SK-N-SH treated with all-trans-retinoic acid at 6 μM for 48 hours (cell line): ENCODE results near the gene TRIM37.

Experiments
- BACH2 ChIP-seq: fragments of 250-450 bp; sonication (Bioruptor Pico); IDR thresholded peaks from 2 replicates; pipeline ENCODE4 v1.9.0; 2021; ENCODE audit warnings: mild to moderate bottlenecking, borderline replicate concordance
- GLIS3 ChIP-seq: fragments of 250-450 bp; sonication (Bioruptor Pico); IDR thresholded peaks from 2 replicates; pipeline ENCODE4 v1.5.0; 2020; ENCODE audit warnings: mild to moderate bottlenecking, moderate library complexity
- OSR1 ChIP-seq: fragments of 250-450 bp; sonication (Bioruptor Pico); IDR thresholded peaks from 2 replicates; pipeline ENCODE4 v1.8.0; 2022; ENCODE audit warnings: moderate library complexity, mild to moderate bottlenecking, inconsistent platforms
- PPARA ChIP-seq: fragments of 250-450 bp; sonication (Bioruptor Pico); IDR thresholded peaks from 2 replicates; pipeline ENCODE4 v1.5.0; 2020; ENCODE audit warnings: mild to moderate bottlenecking, borderline replicate concordance
- RARB ChIP-seq: fragments of 250-450 bp; sonication (Bioruptor Pico); IDR thresholded peaks from 2 replicates; pipeline ENCODE4 v1.8.0; 2021; ENCODE audit warnings: mild to moderate bottlenecking, moderate library complexity
- SNAI2 ChIP-seq: fragments of 250-450 bp; sonication (Bioruptor Pico); IDR thresholded peaks from 2 replicates; pipeline ENCODE4 v1.5.0; 2020; ENCODE audit warnings: mild to moderate bottlenecking, moderate library complexity
- ZFP3 ChIP-seq: fragments of 250-450 bp; sonication (Bioruptor Pico); IDR thresholded peaks from 2 replicates; pipeline ENCODE4 v1.5.0; 2020; ENCODE audit warnings: mild to moderate bottlenecking, moderate library complexity
- ZFP30 ChIP-seq: fragments of 450-650 bp; formaldehyde crosslinking; IDR thresholded peaks from 2 replicates; pipeline ENCODE4 v1.5.0; 2022; ENCODE audit warnings: mild to moderate bottlenecking, moderate library complexity
- TF ChIP-seq, protein P1 (sequence below): fragments of 250-450 bp; sonication (Bioruptor Pico); IDR thresholded peaks from 2 replicates; pipeline ENCODE4 v1.8.0; 2020; ENCODE audit warnings: mild to moderate bottlenecking, moderate library complexity, borderline replicate concordance

DNA sequence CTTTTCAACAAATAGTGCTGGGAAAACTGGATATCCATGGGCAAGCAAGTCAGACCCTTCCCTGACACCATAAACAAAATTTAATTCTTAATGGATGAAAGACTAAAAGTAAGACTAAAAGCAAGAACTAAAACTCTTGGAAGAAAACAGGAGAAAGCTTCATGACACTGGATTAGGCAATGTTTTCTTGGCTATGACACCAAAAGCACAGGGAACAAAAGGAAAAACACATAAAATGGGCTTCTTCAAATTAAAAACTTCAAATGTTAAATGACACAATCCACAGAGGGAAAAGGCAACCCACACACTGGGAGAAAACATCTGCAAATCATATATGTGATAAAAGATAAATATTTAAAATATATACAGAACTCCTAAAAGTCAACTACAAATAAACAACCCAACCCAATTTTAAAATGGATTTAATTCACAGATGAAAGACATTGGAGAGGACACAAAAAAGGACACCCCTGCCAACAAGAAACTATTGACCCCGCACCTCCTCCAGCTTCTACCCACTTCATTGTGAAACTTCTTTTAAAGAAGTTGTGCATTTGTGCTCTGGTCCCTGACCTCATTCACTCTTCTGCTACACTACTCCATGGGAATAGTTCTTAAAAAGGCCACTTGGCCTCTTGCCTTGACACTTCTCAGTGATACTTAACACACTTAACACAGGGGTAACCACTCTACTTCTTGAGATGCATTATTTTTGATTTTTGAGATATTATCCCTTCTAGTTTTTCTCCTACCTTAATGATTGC, 80.3 kb downstream of the TRIM37 start:
- no peak for TF ChIP-seq GLIS3 (CRISPR knock-in tag)
- TF ChIP-seq RARB (CRISPR knock-in tag) = no peak
- no peak for TF ChIP-seq OSR1 (CRISPR knock-in tag)
- TF ChIP-seq ZFP30 (CRISPR knock-in tag) = no peak
- TF ChIP-seq, protein P1, sequence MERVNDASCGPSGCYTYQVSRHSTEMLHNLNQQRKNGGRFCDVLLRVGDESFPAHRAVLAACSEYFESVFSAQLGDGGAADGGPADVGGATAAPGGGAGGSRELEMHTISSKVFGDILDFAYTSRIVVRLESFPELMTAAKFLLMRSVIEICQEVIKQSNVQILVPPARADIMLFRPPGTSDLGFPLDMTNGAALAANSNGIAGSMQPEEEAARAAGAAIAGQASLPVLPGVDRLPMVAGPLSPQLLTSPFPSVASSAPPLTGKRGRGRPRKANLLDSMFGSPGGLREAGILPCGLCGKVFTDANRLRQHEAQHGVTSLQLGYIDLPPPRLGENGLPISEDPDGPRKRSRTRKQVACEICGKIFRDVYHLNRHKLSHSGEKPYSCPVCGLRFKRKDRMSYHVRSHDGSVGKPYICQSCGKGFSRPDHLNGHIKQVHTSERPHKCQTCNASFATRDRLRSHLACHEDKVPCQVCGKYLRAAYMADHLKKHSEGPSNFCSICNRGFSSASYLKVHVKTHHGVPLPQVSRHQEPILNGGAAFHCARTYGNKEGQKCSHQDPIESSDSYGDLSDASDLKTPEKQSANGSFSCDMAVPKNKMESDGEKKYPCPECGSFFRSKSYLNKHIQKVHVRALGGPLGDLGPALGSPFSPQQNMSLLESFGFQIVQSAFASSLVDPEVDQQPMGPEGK = no peak
- TF ChIP-seq SNAI2 (CRISPR knock-in tag) = no peak
- no peak for TF ChIP-seq ZFP3
- no peak for TF ChIP-seq BACH2 (CRISPR knock-in tag)
- TF ChIP-seq PPARA (CRISPR knock-in tag) = no peak
